CD4-positive, alpha-beta T cell treated with Interleukin-21 for 1 hour (primary cell): ENCODE measurements around the gene KBTBD12.

Experiments used
- DNase-seq: peaks from one replicate; pipeline ENCODE4 v3.0.0-alpha.2; 2020

KBTBD12 gene

DNA sequence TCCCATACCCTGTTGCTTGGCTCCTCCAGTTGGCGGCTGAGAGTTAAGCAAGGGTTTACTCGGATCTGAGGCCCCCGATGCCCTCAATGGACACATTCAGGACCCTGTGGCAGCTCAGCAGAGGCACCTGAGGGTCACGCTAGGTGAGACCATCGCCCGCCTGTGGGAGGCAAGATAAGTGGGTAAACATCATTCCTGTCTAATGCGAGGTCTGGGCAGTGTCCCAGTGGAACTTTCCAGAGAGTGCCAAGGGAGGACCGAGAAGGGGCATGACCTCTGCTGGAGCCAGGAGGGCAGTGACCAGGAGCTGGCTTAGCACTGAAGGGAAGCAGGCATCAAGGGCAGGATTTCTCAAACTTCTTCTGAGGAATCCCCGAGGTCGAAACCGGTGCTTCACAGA lies 71.8 kb downstream of the KBTBD12 start:
- no peak for DNase-seq

DNA sequence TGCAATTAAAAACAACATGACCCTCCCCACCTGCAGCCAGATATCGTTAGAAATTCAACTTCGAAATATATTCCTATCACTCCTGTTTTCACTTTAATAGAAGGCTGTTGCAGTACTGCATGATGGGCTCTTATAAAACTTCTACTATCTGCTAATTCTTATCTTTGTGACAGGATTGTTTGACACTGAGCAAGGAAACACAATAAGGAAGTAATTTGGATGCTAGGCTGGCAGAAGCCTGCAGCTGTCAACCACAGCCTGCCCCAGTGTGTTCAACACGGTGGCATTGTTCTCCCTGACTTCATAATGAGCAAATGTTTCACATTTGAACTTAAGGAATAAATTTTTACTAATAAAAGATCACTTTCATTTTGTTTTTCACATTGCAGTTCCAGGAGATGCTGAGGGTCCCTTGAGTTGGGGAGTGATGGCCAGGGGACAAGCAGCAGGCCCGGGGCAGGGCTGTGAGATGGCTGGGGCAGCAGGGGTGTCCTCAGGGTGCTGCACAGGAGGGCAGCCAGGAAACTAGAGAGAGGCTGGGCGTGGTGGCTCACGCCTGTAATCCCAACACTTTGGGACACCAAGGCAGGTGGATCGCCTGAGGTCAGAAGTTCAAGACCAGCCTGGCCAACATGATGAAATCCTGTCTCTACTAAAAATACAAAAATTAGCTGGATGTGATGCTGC lies 72.4 kb downstream of the KBTBD12 start:
- DNase-seq = no peak

DNA sequence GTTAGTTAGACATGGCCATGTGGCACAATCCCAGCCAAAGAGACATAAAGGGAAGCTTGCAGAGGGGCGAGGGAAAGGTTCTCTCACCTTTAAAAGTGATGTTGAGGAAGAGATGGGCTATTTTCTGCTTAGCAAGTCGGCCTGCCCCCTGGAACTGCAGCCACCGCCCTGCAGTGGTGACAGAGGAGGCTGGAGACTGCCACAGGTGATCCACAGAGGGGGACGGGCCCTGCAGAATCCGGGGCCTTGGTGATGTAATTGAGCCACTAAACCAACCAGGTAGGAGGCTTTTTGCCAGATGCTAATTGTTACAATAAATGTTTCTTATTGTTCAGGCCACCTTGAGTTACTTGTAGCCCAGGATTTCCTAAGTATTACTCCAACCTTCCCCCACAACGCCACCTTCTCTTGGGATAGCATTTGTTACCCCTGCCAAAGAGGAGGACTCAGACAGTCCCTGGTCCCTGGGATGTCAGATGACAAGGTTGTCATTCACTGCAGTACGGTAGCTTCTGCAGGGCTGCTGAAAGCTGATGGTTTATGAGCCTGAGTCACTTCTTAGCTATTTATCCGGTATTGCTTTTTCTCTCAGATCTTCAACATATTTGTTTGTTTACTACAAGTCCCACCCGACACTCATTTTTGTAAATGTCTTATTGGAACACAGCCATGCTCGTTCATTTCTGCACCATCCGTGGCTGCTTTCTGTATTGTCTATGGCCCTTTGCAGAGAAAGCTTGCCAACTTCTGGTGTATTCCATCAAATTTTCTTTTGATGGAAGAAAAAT lies 73.9 kb downstream of the KBTBD12 start:
- no peak for DNase-seq

DNA sequence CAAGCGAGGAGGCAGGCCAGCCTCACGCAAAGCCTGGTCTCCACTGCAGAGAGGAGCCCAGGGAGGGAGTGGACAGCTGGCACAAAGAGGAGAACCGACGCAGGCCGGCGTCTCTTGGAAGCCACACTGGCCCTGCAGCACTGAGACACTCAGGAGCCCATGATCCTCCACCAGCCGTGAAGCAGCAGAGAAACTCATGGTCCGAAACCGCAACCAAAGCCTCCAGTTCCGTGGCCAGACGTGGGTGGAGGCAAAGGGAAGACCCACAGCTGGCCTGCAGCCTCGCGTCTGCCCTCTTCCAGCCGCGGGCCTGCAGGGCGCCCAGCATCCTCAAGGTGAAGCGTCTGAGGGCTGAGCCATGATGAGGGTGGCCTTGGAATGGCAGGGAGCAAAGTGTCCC lies 75.0 kb downstream of the KBTBD12 start:
- DNase-seq = no peak

DNA sequence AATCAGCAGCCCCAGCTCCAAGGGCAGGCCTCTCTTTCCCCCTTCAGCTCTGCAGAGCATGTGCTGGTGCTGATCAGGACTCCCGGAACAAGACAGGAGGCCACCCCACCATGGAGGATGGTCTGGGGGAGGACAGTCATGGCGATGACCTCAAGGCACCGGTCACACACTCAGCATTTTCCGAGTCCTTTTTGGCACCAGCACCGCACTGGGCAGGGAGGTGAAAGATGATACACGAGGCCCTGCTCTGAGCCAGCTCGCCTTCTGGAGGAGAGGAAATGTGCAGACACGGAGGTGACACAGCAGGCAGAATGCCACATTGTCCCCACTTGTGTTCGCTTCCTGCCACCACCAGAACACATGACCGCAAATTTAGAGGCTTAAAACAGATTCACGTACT lies 75.4 kb downstream of the KBTBD12 start:
- no peak for DNase-seq

DNA sequence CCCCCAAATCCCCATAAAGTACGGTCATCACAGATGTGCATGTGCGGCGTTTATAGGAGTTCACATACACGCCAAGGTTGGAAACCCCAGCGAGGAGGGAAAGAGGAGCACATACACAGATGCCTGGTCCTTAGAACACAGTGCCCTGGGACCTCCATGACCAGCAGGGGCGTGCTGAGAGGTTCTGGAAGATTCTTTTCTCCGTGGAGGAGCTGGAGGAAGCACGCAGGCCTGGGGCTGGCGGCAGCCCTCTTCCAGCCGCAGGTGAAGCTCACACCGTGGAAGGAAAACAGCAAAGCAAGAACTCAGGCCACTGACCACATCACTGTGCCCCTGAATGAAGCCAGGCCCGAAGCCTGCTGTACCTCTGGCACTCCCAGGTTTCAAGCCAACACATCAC lies 76.2 kb downstream of the KBTBD12 start:
- DNase-seq = no peak

DNA sequence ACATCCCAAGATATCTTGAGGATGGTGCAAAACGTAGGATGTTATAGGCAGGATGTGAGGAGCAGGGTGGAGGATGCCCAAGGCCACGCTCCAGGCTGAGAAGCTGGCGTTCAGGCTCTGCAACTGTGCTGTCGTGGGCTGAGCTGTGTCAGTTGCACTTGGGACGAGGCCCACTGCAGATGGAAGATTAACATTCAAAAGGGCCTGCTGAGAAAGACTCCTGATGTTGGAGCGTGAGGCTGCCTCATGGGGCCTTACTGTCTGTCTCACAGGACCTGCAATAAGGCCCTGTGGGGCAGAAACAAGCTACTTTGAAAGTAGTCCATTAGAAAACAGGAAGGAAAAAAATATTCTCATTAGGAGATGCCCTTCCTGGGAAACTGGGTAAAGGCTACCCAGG lies 76.6 kb downstream of the KBTBD12 start:
- no peak for DNase-seq

DNA sequence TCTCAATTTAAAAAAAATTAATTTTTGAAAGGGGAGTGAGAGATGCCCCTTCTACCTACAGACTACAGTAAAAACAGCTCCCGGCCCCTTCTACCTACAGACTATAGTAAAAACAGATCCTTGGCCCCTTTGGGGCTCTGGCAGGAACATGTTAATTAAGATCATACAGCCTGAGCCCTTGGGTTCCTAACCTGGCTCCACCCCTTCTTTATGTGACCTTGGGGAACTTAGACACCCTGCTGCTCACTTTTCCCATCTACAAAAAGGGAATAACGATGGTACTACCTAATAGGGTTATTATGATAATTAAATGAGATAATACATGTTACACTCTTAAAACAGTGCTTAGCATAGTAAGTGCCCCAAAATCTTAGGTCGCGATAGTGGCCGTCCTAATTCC lies 77.1 kb downstream of the KBTBD12 start:
- DNase-seq = no peak

DNA sequence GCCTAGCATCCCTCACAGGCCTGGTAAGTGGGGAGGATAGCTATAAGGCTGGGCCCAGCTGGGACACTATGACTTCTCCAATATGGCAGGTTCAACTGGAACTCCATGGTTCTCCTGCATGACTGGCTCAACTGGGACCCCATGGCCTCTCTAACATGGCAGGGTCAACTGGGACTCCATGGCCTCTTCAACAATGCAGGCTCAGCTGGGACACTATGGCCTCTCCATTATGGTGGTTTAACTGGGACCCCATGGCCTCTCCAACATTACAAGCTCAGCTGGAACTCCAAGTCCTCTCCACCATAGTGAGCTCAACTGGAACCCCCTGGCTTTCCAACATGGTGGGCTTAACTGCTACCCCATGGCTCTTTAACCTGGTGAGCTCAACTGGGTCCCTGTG lies 79.0 kb downstream of the KBTBD12 start:
- DNase-seq = no peak

DNA sequence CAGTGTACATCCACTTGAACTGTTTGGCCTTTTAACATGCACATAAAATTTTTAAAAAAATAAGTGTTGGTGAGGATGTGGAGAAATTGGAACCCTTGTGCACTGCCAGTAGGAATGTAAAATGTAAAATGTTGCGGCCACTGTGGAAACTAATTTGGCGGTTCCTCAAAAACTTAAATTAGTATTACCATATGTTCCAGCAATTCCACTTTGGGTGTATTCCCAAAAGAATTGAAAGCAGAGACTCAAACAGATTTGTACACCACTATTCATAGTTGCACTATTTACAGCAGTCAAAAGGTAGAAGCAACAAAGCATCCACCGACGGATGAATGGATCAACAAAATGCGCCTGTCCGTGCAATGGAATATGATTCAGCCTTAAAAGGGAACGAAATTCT lies 82.0 kb downstream of the KBTBD12 start:
- DNase-seq = no peak

DNA sequence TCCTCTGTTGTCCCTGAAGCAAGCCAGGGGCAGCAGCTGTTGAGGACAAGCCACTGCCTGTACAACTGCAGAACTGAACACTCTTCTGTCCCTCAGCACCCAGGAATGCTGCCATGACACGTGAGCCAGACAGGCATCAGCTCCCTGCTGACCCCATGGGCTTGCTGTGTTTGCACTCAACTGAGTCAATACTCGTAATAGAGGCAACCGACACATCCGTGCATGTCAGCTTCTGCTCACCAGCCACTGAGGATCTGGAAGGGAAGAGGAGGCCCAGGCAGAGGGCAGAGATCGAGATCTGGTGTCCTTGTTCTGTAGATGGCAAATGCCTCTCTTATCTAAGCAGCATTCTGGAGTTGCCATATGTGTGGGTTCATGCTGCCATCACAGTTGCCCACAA lies 82.9 kb downstream of the KBTBD12 start:
- DNase-seq = no peak

DNA sequence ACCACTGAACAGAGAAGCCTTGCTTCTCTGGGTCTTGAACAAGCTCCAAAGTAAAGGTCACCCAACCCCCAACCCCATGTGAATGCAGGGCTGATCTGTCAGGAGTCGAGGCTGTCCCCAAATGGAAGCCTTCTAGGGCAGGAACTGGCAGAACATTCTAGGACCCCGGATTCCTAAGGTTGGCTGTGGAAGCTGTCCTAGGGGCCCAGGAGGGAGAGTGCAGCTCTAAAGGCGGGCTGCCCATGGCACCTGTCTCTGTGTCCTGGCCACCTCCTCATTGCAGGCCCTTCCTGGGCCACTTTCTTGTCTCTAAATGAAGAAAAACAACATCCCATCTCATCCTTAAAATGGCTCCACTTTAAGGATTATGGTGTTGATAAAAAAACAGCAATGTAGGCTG lies 83.6 kb downstream of the KBTBD12 start:
- no peak for DNase-seq

DNA sequence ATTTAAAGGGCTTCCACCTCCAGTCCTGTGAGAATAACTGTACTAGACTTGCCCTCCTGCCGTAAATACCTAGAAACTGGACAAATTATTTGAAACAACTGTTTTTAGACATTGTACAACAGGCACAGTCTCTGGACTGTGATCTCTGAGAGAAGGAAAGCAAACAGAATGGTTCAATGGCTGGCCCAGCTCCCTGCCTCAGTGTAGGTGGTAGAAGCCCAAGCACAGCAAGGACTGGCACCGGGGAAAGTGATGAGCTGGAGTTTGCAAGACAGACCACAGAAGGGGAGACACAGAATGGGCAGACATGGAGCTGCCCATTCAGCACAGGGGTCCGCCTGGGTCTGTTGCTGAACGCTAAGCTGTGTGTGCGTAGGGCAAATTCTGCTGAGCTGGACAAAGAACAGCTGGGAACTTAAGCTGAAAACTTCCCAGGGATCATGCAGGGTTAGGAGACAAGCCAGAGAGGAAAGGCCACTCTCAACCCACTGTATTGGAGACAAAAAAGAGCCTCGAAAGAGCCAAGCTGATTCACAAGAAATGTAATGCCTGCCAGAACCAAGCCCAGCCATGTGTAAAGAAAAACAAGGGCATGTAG lies 84.6 kb downstream of the KBTBD12 start:
- no peak for DNase-seq

DNA sequence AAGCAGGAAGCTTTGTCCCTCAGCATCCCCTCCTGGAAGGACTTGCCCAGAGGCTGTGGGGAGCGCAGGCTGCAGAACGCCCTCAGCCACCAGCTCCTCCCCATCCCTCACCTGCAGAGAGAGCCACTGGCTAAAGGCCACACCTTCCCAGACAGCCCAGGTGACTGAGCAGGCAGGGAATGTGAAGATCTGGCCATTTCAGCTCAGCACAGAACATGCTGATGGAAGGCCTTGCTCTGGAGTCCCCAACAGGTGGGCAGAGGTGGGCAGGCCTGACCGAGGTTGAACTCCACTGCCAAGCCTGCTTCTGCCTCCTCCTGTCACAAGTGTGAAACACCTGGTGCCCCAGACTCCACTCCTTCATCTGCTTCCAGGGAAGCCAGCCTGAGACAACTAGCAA lies 86.5 kb downstream of the KBTBD12 start:
- no peak for DNase-seq

DNA sequence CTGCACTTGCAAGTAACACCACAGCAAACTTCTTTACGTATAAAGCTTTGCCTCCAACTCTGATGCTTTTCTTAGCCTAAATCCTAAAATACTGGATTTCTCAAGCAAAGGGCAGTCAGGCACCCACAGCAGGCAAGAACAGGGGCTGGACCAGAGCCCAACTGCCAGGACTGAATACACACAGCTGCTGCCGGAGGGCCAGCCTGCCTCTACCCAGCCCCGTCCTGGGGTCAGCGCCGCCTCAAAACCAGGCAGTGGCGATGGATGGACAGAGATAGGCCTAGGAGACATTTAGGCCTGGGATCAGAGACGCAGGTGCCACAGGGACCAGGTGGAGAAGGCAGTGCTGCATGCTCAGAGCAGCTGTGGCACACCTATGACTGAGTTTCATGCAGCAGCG lies 89.6 kb downstream of the KBTBD12 start:
- no peak for DNase-seq

DNA sequence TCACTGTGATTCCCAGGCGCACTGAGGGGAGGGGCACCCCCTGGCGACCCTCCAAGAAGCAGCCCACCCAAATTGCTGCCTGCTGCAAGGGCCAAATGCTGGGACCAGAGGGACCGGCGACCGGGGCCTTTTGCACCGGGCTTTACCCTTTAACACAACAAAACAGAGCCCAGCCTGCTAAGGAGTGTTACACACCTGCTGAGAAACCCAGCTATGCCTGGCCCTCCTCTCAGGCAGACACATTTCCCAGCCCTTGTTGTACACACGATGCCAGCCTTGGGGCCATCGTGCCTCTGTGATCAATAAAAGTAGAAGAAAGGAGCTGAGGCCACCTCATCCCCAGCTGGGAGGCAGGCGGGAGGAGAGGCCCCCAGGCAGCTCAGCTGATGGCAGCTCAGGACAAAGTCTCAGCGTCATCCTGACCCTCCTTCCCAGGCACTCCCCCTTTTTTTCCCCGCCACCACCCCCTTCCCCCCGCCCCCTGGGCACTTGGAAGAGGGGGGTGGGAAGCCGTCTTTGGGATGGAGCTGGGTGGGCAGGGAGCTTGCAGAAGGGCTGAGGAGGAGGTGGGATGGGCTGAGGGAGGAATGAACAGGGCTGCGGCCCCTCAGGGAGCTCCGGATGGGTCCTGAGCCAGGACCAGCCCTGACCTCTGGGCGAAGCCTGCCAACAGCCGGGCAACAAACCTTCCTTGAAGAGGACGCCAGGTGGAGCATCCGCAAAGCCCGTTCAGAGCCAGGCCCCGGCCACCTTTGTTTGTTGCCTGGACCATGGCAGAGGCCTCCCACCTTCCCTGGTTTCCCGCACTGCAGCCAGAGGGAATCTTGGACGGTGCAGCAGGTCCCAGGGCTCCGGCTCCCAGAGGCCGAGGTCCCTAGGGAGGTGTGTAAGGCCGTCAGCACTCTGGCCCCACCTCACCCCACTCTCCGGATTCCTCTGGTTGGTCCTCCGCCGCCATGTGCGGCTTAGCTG lies 91.3 kb downstream of the KBTBD12 start:
- DNase-seq = no peak

DNA sequence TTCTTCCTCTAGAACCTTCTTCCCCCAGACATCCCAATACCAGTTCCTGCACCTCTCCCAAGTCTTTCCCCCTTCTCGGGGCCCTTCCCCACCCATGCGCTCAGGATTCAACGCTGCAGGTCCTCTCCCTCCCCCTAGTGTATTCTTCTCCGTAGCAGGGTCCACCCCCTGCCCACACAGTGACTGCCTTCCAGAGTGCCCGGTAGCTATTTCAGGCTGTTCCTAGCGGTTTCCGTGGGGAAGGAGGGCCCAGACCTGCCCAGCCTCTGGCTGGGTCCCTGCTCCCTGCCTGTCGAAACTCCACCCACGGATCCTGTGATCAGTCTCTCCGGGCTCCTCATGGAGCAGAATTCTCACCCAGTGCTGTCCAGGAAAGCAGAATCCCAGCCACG lies 92.0 kb downstream of the KBTBD12 start:
- DNase-seq = no peak

DNA sequence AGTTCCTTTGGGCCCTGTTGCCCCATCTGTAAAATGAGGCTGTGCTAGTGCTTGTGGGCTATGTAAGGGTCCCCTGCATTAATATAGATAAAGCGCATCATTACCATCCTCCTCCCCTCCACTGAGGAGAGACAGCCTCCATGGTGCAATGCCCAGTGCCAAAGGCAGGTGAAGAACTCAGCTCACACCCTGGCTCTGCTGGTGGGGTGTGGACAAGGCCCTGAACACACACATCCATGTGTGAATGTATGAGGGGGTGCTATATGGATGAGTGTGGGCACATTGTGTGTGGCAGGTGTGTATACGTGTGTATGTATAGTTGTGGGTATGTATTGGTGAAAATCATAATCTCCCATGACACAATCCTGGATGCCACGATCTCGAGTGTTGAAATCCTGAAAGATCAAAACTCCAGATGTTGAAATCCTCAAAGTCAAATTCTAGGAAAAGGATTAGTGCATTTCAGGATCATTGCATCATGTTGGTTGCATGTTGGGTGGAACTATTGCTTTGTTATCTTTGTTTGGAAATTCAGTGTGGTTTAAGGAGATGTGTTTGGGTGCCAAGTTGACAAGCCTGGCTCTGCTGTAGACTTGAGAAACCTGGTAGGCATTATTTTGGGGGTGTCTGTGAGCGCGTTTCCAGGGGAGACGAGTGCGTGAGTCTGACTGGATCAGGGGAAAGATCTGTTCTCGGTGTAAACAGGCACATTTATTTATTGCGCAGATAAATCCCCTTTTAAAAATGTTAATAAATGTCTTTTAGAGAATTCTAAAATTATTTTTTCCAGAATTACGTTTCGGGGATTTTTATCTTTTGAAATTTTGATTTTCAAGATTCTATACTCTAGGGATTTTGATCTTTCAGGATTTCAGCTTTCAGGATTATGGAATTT lies 95.2 kb downstream of the KBTBD12 start:
- DNase-seq = no peak

DNA sequence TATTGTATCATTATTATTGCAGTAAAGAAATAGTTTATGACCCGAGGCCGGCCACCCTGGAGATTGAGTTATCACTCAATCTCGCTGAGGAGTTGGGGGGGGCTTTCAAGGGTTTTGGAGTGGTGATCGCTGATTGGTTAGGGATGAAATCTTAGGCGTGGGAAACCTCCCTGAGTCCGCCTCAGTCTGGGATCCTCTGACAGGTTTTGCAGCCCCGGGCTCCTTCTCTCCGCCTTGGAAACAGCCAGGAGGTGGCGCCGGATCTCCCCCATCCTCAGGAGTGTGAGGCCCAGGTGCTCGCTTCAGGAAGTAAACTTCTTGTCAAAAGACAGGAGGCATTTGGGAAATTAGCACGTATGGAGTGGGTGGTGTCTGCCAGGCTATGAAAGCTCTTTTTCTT lies 96.1 kb downstream of the KBTBD12 start:
- no peak for DNase-seq

DNA sequence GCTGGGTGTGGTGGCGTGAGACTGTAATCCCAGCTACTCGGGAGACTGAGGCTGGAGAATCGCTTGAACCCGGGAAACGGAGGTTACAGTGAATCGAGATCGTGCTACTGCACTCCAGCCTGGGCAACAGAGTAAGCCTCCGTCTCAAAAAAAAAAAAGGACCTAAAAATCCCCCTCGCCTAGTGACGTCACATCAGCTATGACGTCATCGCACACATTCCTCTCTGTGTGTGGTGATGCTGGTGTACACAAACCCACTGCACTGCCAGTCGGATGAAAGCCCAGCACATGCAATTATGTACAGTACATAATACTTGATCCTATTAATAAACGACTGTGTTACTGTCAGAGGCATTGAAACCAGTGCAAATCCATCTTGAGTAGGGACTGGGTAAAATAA lies 97.0 kb downstream of the KBTBD12 start:
- no peak for DNase-seq

DNA sequence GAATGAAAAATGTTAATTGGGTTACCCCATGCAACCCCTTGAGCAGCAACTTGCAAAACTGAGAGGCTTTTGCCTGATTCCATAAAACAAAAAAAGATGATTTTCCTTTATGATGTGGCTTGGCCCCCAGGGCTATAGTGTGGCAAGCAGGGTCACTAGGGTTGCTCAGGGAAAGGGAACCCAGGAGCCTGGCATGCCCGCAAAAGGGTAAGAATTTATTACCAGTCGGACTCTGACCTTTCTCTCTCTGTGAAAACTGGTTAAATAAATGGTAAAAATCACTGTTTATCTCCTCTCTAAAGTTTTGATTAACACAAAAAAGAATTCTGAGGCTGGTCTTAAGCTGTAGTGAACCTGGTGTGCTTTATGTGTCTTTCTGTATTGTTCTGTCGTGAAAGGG lies 99.5 kb downstream of the KBTBD12 start:
- DNase-seq = no peak

DNA sequence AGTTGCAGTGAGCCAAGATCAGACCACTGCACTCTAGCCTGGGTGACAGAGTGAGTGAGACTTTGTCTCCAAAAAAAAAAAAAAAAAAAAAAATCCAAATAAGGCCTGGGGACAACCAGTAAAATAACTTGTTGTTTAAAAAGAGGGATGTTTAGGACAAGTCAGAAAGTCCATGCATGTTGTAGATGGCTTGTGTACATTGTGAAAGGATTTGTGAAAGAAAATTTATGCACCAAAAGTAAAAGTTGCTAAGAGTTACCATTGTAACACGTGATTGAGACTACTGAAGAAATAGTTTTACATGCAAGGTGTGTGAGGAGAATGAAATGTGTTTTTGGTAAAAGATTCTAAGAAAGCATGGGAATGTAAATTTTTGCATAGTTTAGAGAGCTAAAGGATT lies 101.5 kb downstream of the KBTBD12 start:
- DNase-seq = no peak
